SK-N-SH (cell line): ENCODE results near the gene ANKS1B.

Experiments used
- GABPA ChIP-seq: IDR thresholded peaks from 2 replicates; pipeline ENCODE4 v1.4.0; 2012; ENCODE audit warnings: low read depth, mild to moderate bottlenecking
- IRF3 ChIP-seq: fragments of 150-350 bp; IDR thresholded peaks from 2 replicates; pipeline ENCODE4 v1.6.1; 2016; ENCODE audit warnings: mild to moderate bottlenecking, low read depth, low read length
- JUND ChIP-seq: IDR thresholded peaks from 2 replicates; pipeline ENCODE4 v1.4.0; 2012
- POLR2AphosphoS5 ChIP-seq: IDR thresholded peaks from 2 replicates; pipeline ENCODE4 v1.6.1; 2012; ENCODE audit warnings: low read depth, low read length
- SIN3A ChIP-seq: IDR thresholded peaks from 2 replicates; pipeline ENCODE4 v1.6.1; 2012; ENCODE audit warnings: low read depth, mild to moderate bottlenecking, low read length, moderate library complexity, borderline replicate concordance
- TAF1 ChIP-seq: IDR thresholded peaks from 2 replicates; pipeline ENCODE4 v1.6.1; 2012; ENCODE audit warnings: low read depth, mild to moderate bottlenecking, low read length, moderate library complexity, borderline replicate concordance
- USF2 ChIP-seq: fragments of 150-350 bp; IDR thresholded peaks from 2 replicates; pipeline ENCODE4 v1.6.1; 2017; ENCODE audit warnings: antibody characterized with exemption, low read length, low read depth, borderline replicate concordance
- TF ChIP-seq, protein P1 (sequence below): fragments of 200-600 bp; sonication (generic); IDR thresholded peaks from 2 replicates; pipeline ENCODE4 v1.6.1; 2017; ENCODE audit warnings: antibody characterized with exemption, mild to moderate bottlenecking, moderate library complexity

DNA sequence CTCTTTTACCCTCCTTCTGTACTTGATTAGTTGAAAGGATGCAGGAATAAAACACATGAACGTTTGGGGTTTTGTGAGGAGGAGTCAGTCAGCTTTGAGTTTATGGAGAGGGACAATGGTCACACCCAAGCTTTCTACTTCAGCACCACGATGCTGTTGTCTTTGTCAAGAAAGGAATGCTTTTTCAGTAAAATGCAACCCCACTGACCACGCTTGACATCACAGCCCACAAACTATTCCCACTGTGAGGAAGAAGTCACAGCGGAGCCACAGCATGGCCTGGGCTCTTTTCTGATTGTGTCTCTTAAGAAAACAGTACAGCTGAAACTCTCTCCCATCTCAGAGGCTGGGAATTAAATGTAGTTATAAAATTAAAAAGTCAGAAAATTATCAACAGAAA is 1204.5 kb downstream of the ANKS1B start:
- TF ChIP-seq POLR2AphosphoS5 (no peak), GABPA (no peak), IRF3 (no peak), SIN3A (no peak), TAF1 (no peak), JUND (no peak), USF2 (no peak)
- TF ChIP-seq, protein P1, sequence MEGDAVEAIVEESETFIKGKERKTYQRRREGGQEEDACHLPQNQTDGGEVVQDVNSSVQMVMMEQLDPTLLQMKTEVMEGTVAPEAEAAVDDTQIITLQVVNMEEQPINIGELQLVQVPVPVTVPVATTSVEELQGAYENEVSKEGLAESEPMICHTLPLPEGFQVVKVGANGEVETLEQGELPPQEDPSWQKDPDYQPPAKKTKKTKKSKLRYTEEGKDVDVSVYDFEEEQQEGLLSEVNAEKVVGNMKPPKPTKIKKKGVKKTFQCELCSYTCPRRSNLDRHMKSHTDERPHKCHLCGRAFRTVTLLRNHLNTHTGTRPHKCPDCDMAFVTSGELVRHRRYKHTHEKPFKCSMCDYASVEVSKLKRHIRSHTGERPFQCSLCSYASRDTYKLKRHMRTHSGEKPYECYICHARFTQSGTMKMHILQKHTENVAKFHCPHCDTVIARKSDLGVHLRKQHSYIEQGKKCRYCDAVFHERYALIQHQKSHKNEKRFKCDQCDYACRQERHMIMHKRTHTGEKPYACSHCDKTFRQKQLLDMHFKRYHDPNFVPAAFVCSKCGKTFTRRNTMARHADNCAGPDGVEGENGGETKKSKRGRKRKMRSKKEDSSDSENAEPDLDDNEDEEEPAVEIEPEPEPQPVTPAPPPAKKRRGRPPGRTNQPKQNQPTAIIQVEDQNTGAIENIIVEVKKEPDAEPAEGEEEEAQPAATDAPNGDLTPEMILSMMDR: no peak
